ENCODE measurements around the gene HMCES.
"Not testable (repeated sequence)": the region's sequence is repeated elsewhere in the genome, so short reads cannot be mapped to it uniquely, and the experiment has no call there.

Gene HMCES

DNA sequence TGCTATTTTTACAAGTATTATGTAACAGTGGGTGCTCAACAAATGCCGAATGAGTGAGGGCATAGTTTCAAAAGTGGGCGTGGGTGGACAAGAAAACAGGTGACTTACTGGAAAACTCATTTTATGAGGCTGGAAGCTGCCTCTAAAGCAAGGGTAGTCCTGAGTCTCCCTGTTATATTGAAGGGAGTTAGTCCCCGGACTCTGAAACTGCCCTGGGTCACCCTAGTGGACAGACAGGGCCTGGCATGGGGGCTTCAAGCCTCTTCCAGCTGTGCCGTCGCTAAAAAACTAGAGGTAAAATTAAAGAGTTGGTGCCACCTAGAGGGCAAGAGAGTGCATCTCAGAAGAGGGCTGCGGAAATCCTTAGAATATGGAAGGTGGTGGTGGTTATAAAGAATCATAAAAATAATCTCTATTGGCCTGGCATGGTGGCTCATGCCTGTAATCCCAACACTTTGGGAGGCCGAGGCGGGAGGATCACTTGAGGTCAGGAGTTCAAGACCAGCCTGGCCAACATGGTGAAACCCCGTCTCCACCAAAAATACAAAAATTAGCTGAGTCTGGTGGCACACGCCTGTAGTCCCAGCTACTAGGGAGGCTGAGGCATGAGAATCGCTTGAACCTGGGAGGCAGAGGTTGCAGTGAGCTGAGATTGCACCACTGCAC lies 32.9 kb upstream of the HMCES start:
- not testable (repeated sequence) for H3K27me3 ChIP-seq; H3K36me3 ChIP-seq; H3K4me1 ChIP-seq; H3K9me3 ChIP-seq; H3K4me3 ChIP-seq (ENCODE audit: low read depth, low read length)
- TF ChIP-seq, protein P1, sequence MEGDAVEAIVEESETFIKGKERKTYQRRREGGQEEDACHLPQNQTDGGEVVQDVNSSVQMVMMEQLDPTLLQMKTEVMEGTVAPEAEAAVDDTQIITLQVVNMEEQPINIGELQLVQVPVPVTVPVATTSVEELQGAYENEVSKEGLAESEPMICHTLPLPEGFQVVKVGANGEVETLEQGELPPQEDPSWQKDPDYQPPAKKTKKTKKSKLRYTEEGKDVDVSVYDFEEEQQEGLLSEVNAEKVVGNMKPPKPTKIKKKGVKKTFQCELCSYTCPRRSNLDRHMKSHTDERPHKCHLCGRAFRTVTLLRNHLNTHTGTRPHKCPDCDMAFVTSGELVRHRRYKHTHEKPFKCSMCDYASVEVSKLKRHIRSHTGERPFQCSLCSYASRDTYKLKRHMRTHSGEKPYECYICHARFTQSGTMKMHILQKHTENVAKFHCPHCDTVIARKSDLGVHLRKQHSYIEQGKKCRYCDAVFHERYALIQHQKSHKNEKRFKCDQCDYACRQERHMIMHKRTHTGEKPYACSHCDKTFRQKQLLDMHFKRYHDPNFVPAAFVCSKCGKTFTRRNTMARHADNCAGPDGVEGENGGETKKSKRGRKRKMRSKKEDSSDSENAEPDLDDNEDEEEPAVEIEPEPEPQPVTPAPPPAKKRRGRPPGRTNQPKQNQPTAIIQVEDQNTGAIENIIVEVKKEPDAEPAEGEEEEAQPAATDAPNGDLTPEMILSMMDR (IDR thresholded peaks at IDR 0.05; ENCODE audit: low read depth, low read length): peak; percentile 97
- peak; percentile 91 for DNase-seq

DNA sequence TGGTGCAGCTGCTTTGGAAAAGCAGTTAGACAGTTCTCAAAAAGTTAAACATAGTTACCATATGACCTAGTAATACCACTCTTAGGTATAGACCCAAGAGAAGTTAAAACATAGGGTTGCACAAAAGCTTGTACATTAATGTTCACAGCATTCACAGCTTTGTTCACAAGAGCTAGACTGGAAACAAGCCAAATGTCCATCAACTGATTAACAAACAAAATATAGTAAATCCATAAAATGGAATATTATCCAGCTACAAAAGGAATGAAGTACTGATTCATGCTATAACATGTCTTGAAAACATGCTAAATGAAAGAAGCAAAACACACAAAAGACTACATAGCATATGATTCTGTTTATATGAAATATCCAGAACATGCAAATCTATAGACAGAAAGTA lies 32.0 kb upstream of the HMCES start:
- Histone ChIP-seq H3K27me3 (no peaks in the 10 kb centered on the region), H3K4me3 (ENCODE audit: low read depth, low read length) (no peak overlapping the region), H3K36me3 (0 out of 2 replicates have a peak, but pooled peaks cover 1% of the 10 kb centered on the region), H3K9me3 (no peaks in the 10 kb centered on the region), H3K4me1 (no peaks in the 10 kb centered on the region; the same call in 1 of the 2 replicates)
- no peak for DNase-seq
- TF ChIP-seq, protein P1 (IDR thresholded peaks at IDR 0.05; ENCODE audit: low read depth, low read length): no peak

DNA sequence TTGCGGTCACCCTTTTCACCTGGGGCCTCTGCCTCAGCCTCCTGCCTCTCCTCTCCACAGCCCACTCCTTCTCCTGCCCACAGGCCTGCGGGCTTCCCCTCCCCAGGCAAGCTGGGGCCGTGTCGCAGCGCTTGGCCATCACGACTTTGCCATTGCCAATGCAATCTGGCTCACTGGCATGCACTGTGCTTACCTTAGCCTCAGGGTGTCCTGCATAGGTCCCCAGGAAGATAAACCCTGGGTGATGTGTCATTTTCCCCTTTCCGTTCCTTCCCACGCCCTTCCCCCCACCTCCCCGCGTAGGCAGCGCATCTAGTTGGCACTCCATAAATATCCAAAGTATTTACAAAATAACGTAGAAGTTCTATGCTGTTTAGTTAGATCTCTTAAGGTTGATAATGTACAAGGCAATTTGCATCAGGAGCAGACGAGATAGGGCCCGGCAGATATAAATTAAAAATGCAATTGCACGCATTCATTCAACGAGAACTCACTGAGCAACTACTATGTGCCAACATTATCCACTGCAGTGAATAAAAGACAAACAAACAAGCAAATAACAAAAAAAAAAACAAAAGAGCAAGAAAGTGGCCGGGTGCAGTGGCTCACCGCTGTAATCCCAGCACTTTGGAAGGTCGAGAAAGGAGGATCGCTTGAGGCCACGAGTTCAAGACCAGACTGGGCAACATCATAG lies 30.2 kb upstream of the HMCES start:
- TF ChIP-seq, protein P1 (IDR thresholded peaks at IDR 0.05; ENCODE audit: low read depth, low read length): no peak
- Histone ChIP-seq H3K9me3 (no peaks in the 10 kb centered on the region), H3K4me1 (no peaks in the 10 kb centered on the region; the same call in 1 of the 2 replicates), H3K36me3 (peaks cover 18% of the 10 kb centered on the region), H3K4me3 (ENCODE audit: low read depth, low read length) (peak overlapping the region; percentile 97), H3K27me3 (no peaks in the 10 kb centered on the region)
- DNase-seq: no peak

DNA sequence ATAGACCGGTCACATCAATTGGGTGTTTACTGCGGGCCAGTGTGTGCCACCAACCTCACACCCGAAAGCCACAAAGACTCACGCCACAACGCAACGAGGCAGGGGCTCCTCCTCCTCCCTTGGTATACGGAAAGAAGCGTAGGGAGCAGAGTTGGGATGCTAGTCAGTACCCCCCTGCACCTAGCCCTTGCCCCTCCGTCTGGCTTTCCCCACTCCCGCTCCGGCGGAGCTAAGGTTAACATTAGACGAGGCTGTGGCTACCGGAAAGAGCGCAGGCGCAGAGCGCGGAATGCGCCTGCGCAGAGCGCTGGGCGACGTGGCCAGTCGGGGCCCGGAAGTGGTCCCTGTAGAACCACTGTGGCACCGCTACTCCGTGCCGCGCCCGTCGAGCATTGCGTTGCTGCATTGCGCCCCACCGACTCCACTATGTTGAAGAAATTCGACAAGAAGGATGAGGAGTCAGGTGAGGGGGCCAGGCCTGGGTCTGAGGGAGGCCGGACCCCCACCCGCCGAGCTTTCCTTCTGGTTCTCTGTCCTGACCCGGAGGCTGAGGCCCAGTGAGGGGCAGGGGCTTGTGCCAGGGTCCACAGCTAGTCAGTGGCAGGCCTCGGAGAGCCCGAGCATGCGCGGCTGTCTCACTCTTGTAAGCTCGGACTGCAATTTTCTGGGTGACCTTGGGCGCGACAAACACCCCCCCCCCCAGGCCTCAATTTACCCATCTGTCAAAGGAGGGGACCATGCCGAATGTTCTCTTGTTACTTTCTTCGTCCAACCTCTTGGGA lies 29.2 kb upstream of the HMCES start, which contains the start of gene COPG1:
COPG1 (plus strand) TSS at position 323 of the 782 bp plus-strand sequence; CDS start at position 427, 104 bp downstream.
- peak; percentile 89 for DNase-seq
- peak within 1 kb of the TSS; percentile 97 for H3K4me3 ChIP-seq (ENCODE audit: low read depth, low read length)
- TF ChIP-seq, protein P1 (IDR thresholded peaks at IDR 0.05; ENCODE audit: low read depth, low read length): no peak
- no peaks in the 10 kb centered on the region for H3K27me3 ChIP-seq
- no peaks in the 10 kb centered on the region; the same call in 1 of the 2 replicates for H3K4me1 ChIP-seq
- no peaks in the 10 kb centered on the region for H3K9me3 ChIP-seq
- H3K36me3 ChIP-seq: peaks cover 25% of the 10 kb centered on the region

DNA sequence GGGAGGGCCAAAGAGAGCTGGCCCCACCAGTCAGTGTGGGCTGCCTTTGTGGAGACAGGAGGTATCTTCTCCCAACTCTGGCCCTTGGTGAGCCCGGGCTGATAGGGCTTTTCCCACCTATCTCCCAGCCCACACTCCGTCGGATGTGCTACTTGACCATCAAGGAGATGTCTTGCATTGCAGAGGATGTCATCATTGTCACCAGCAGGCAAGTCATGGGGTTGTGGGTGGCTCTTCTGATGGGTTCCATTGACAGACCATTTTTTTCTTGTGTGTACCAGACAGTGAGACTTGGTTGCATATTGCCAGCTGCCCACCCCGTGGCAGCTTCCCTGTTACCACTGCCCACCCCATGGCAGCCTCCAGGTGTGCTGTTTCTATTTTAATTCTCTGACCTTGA lies 25.9 kb upstream of the HMCES start:
- H3K9me3 ChIP-seq: no peaks in the 10 kb centered on the region
- H3K27me3 ChIP-seq: no peaks in the 10 kb centered on the region
- peaks cover 53% of the 10 kb centered on the region for H3K36me3 ChIP-seq
- H3K4me3 ChIP-seq (ENCODE audit: low read depth, low read length): no peak overlapping the region
- TF ChIP-seq, protein P1 (IDR thresholded peaks at IDR 0.05; ENCODE audit: low read depth, low read length): no peak
- no peak for DNase-seq
- no peaks in the 10 kb centered on the region for H3K4me1 ChIP-seq

All from BE2C (cell line).